Measurements from ENCODE around the gene CAPZA3.
"Not testable (repeated sequence)": the region's sequence is repeated elsewhere in the genome, so short reads cannot be mapped to it uniquely, and the experiment has no call there.

The CAPZA3 gene

GRCh38 chr12:18737819-18738218 is at the start of gene CAPZA3, which contains the start of gene PLCZ1:
CAPZA3 (plus strand) TSS chr12:18738119; CDS start chr12:18738269, 150 bp downstream.
PLCZ1 (minus strand) TSS chr12:18738012; CDS start chr12:18737371, 641 bp downstream.
- DNase-seq, result no peak

- DNase-seq, result no peak
These were observed 48.1 kb upstream of the CAPZA3 start for GRCh38 chr12:18689771-18690170.

- peak; percentile 90 for DNase-seq
These were observed 47.3 kb upstream of the CAPZA3 start for GRCh38 chr12:18690653-18691052.

- DNase-seq, result not testable (repeated sequence)
These were observed 43.9 kb upstream of the CAPZA3 start for GRCh38 chr12:18693986-18694385.

GRCh38 chr12:18696971-18697602 is 40.8 kb upstream of the CAPZA3 start:
- peak; percentile 68 for DNase-seq

GRCh38 chr12:18700271-18700670 is 37.6 kb upstream of the CAPZA3 start:
- DNase-seq, result peak; percentile 78

- DNase-seq, result no peak
These were observed 34.6 kb upstream of the CAPZA3 start for GRCh38 chr12:18703321-18703720.

GRCh38 chr12:18703911-18704310 is 34.0 kb upstream of the CAPZA3 start:
- no peak for DNase-seq

- peak; percentile 28 for DNase-seq
These were observed 31.1 kb upstream of the CAPZA3 start for GRCh38 chr12:18706798-18707197.

GRCh38 chr12:18716236-18716635 is 21.7 kb upstream of the CAPZA3 start:
- DNase-seq, result no peak

GRCh38 chr12:18718462-18718861 is 19.5 kb upstream of the CAPZA3 start:
- DNase-seq, result no peak

GRCh38 chr12:18719922-18720510 is 17.9 kb upstream of the CAPZA3 start:
- DNase-seq, result peak; percentile 52

GRCh38 chr12:18720690-18721089 is 17.2 kb upstream of the CAPZA3 start:
- no peak for DNase-seq

GRCh38 chr12:18721452-18721851 is 16.5 kb upstream of the CAPZA3 start:
- DNase-seq, result no peak

GRCh38 chr12:18723752-18724151 is 14.2 kb upstream of the CAPZA3 start:
- DNase-seq, result peak; percentile 81

GRCh38 chr12:18731156-18731555 is 6.8 kb upstream of the CAPZA3 start:
- DNase-seq, result no peak

GRCh38 chr12:18747895-18748294 is 10.0 kb downstream of the CAPZA3 start:
- DNase-seq, result peak; percentile 95

- peak; percentile 69 for DNase-seq
These were observed 11.6 kb downstream of the CAPZA3 start for GRCh38 chr12:18749386-18749957.

GRCh38 chr12:18750085-18750484 is 12.2 kb downstream of the CAPZA3 start:
- peak; percentile 31 for DNase-seq

GRCh38 chr12:18751866-18752265 is 13.9 kb downstream of the CAPZA3 start:
- DNase-seq, result no peak

- DNase-seq, result peak; percentile 99
These were observed 14.5 kb downstream of the CAPZA3 start for GRCh38 chr12:18752280-18752920.

GRCh38 chr12:18752947-18753346 is 15.0 kb downstream of the CAPZA3 start:
- DNase-seq, result no peak

GRCh38 chr12:18753481-18754123 is 15.7 kb downstream of the CAPZA3 start:
- DNase-seq, result peak; percentile 10

Data from fibroblast of skin of right biceps (primary cell).